GM21390 (cell line): ENCODE results near the gene CDKN2B.

ENCODE experiments used
- ATAC-seq: cut with Tn5 transposase; IDR thresholded peaks from one replicate; pipeline ENCODE4 v1.9.1; 2021; ENCODE audit not compliant: unreplicated experiment

Gene CDKN2B

DNA sequence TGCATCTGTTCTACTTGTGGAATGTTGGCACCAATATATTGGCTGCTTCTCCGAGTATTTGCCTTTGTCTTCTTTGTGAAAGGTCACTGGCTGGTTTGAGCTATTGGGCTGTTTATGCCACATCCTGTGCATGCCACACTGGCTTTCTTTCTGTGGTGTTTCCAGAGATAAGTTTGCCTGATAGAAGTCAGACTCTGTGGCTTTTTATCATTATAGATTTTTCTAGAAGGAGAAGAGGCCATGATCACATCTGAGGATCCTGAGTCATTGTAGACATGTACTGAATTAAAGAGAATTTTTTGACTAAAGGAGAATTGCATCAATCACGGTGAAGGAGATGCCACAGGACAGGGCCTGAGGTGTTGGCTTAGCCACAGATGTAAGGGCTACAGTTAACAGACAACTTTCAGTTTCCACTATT lies 26.5 kb upstream of the CDKN2B start:
- ATAC-seq = no peak

DNA sequence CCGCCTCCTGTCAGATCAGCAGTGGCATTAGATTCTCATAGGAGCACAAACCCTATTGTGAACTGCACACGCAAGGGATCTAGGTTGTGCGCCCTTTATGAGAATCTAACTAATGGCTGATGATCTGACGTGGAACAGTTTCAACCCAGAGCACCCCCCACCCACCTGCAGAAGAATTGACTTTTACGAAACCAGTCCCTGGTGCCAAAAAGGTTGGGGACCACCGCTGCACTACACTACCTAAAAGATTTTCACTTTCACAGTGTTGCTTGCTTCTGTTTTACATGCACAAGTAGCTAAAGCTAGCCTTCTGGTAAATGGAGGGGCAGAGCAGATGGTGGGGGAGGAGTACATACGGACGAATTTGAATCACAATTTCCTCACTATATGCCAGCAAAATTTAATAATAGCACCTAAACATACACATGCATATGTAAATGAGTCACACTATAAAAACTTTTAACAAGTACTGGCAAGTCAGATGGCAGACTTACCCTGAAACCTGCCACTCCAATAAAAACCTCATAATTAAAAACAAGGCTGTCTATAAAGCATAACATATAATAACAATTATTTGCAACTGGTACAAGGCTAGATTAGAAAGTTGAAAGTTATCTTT lies 24.0 kb upstream of the CDKN2B start:
- no peak for ATAC-seq

DNA sequence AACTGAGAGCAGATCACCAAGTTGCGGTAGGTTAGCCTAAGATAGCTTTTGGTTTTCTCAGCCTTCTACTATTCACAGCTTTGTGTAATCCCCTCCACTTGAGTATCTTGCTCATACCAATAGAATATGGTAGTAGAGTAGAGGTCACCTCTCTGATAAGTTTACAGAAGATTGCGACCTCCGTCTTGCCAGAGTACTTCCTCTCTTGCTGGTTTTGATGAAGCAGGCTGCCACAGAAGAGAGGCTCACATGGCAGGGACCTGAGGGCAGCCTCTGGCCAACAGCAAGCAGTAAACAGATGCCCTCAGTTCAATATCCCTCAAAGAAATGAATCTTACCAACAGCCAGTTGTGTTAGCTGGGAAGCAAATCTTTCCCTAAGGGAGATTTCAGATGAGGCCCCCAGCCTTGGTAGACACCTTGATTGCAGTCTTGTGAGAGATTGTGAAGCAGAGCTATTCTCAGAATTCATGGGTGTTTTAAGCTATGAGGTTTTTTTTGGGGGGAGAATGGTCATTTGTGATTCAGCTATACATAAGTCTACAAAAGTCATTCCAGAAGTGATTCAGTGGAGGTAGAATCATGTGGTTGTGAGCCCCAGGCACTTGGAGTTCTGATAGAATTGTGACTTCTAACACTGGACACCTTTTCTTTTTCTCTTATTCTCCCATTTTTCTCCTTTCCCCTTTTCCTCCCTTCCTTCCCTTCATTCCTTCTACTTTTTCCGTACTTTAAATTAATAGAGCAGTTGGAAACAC lies 22.7 kb upstream of the CDKN2B start:
- ATAC-seq = no peak

DNA sequence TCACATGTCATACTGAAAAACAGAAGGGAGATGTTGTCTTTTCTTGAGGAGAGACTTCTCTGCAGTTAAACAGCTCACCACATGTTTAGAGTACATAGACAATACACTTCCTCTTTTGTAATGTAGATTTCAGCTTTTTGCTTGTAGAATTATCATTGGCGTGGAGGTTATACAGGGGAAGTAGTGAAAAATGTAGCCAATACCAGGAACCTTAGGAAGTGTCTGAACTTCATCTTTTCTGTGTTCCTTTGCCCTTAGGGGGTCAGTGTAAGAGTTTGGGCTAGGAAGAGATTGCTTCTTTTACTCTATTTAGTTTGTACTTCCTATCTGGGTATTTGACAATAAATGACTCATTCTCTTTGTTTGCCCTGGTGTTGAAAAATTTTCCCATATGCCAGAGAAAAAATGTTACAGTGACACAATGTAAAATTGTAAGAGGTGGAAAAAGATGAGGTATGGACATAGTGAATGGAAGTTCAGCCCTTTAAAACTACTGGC lies 21.0 kb upstream of the CDKN2B start:
- peak; percentile 85 for ATAC-seq

DNA sequence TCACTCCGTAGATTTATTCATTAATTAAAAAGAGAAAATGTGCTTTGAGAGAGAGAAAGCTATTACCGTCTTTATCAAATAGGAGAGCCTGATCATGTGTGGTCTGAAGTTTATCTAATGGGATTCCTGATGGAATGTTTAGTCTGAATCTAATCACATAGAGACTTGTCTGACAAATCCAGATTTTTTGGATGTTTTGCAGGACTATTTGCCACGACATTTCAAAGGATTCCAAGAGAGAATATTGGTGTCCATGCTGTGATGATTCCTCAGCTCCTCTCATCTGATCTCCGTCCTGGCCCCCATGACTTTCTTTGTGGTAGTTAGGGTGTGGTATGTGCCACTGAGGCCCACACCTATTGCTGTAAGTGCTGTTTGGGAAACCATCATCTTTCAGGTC lies 20.1 kb upstream of the CDKN2B start:
- no peak for ATAC-seq

DNA sequence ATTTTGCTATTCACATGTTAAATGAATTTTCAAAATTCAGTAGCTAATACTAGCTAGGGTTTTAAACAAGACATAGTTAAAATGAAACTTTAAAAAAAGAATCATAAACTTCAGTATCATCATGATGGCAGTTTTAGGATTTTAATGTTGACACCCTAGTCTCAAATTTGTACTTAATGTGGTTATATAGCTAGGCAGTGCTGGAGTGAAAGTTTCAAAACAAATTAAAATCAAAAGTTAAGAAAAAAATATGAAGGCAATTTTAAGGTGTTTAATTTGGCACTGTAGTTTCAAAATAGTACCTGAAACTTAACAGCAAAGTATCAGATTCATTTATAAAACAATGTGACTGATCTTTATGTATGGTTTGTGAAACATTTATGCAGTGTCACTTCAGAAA lies 19.3 kb upstream of the CDKN2B start:
- ATAC-seq = no peak

DNA sequence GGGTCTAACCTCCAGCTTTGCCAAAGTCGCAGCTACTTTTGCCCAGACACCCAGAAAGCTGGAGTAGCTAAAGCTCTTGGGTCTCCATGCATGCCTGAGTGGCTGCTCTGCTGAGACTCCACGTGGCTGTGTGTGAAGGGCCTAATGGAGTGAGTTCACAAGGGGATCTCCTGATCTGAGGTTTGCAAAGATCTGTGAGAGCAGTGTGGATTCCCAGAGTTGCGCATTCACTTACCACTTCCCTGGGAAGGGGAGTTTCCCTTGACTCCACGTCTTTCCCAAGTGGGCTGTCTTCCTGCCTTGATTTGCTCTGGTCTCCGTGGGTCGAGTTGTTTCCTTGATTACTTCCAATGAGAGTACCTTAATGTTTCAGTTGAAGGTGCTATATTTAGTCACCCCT lies 17.6 kb upstream of the CDKN2B start:
- no peak for ATAC-seq

DNA sequence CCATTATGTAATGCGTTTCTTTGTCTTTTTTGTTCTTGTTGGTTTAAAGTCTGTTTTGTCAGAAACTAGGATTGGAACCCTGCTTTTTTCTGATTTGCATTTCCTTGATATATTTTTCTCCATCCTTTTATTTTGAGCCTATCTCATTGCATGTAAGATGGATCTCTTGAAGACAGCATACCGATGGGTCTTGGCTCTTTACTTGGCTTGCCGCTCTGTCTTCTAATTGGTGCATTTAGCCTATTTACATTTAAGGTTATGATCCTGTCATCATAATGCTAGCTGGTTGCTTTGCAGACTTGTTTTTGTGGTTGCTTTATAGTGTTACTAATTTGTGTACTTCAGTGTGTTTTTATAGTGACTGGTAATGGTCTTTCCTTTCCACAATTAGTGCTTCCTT lies 13.3 kb upstream of the CDKN2B start:
- ATAC-seq = no peak

DNA sequence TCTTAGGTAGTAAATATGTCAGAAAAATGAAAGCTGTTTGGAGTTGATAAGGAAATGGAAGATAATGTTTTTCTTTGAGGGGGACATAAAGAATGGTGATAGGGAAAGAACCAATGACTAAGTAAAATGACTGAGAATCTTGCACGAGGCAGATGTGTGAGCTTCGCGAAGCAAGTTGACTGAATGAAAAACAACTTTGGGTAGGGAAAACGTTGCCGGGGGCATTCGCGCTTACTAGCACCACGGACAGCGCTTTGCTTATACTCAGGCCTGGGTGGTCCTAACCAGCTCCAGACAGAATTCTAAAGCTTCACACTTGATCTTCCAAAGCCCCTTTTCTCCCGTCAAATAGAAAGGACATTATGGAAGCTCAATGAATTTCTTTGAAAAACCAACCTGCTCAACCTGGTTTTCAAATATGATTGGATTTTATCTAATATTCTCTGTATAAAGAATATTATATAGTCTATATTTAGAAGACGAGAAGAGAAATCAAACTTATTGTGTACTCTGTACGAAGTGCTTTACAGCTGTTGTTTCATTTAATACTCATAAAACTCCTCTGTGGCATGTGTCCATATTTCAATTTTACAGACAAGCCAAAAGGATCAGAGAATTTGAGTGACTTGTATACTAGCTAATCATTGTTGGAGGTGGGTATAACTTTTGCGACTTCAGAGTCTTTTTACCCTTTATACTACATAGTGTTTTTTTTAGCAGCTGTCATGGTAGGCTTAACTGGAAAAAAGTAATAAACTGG lies 1.9 kb upstream of the CDKN2B start:
- no peak for ATAC-seq

DNA sequence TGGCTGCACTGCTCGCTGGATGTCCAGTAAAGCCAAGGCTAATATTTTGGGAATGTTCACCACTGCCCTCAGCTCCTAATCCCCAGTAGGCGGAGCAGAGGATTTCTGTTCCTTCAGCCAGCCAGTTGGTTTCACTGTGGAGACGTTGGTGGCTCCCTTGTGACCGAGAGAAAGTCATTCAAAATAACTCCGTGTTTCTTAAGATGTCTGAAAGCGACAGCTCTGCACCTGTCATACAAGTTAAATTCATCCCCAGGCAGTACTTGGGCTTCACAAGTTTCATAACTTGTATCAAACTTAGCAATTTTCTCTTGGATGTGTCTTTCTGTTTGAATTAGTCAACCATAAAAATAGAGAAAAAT lies 382 bp upstream of the CDKN2B start:
- peak; percentile 42 for ATAC-seq

DNA sequence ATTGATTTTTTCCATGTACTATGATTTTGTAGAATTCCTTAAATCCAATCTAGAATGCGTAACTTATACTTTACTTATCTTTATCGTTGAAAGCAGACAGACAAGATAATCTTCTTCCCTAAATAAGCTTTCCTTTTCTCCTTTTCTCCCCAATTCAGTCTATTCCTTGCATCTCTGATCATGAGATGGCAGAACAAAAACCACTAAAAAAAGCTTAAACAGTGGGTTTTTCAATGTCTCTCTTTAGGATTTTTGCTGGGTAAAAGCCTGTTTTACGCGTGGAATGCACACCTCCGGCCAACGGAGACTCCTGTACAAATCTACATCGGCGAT lies 755 bp downstream of the CDKN2B start:
- ATAC-seq = no peak

DNA sequence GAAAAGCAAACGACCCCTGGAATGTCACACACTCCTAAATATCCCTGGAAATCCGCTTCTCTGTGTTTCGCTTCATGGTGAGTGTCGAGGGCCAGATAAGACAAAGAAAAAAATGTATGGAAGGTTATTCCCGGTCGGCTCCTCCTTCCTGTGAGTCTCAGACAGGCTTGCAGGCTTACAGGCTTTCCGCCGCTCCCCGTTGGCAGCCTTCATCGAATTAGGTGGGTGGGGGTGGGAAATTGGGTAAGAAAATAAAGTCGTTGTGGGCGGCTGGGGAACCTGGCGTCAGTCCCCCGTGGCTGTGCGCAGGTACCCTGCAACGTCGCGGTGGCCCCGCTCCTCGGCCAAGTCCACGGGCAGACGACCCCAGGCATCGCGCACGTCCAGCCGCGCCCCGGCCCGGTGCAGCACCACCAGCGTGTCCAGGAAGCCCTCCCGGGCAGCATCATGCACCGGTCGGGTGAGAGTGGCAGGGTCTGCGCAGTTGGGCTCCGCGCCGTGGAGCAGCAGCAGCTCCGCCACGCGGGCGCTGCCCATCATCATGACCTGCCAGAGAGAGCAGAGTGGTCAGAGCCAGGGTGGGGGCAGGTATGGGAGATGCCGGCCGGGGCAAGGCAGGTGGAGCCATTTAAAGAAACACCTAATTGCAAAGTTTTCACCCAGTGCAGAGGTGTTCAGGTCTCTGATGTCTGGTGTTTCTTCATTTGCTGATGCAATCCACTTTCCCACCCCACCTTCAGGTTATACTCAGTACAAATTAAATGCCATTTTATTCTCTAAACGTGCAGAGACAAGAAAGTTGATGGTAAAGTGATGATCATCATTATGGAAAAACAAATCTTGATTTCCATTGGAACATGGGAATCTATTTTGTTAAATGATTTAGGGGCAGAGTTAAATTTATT lies 3.2 kb downstream of the CDKN2B start:
- no peak for ATAC-seq

DNA sequence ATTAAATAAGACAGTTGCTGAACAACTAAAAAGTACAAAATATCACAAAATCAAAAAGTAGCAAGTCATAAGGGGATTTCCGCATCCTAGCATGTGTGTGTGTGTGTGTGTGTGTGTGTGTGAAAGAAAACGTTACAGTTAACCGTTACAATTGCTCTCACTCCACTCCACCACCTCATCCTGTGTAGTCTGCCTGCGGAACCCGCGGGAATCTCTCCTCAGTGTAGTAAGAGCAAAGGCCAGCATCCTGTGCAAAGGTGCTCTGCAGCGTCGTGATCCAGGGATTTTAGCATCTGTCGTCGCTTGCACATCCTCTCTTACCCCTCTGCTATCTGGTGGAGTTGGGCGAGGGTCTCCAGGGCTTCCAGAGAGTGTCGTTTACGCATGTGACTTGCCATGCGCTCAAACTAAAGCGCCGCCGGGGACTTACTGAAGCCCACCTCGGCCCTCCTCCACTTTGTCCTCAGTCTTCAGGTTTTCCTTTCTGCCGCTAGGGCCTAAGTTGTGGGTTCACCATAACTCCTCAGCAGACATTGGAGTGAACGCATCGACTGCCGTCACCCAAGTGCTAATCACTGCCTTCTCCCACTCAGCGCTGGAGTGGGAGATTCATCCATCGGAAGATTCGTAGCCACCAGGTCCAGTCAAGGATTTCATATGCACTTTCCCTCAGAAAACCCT lies 3.9 kb downstream of the CDKN2B start:
- ATAC-seq = no peak

DNA sequence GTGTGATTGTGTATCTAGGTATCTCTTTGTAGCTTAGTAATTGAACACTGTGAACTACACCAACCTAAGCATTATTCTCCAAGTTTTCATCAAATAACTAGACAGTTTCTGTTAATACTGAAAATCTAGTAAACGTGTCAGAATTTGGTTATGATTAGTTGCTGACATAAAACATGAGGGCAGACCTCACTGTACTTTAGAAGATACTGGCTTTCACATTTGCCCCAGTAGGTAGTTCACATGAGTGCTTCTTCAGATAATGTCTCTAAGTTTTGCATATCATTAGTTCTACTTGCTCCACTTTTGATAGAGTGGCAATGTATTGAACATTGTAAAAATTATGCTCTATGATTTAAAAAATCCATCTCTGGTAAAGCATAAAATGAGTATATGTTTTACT lies 7.1 kb downstream of the CDKN2B start:
- no peak for ATAC-seq

DNA sequence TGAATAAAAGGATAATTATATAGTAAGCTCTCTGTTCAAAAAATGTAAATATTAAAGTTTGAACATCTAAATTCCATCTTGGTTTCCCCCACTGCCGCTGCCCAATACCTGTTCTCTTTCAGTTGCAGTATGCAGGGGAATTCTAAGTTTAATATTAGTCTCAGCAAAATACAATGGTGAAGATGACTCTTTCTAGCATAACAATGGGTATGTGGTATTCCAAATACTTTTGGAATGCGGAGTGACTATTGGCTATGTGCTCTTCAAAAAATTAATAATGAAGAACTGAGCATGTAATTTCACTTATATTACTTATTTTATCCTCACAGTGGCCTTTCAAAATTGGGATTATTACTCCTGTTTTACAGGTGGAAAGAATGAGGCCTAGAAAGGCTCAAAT lies 11.1 kb downstream of the CDKN2B start:
- no peak for ATAC-seq

DNA sequence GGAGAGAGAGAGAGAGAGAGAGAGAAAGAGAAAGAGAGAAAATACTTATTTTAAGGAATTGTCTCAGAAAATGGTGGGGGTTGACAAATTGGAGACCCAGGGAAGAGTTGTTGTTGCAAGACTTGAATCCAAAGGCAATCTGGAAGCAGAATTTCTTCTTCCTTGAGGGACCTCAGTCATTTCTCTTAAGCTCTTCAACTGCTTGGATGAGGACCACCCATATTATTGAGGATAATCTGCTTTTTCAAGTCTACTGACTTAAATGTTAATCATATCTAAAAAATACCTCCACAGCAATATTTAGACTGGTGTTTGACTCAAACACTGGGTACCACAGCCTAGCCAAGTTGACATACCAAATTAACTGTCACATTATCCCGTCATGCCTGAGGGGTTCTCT lies 11.6 kb downstream of the CDKN2B start:
- no peak for ATAC-seq

DNA sequence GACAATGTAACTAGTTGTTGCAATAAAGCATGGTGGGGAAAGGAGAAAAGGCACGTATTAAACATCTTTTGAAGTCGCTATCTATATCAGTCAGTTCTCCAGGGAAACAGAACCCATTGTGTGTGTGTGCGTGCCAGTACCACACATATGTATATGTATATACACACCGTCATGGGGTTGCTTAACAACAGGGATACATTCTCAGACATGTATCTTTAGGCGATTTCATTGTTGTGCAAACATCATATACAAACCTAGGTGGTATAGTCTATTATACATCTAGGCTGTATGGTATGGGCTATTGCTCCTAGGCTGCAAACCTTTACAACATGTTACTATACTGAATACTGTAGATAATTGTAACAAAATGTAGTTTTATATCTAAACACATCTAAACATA lies 12.2 kb downstream of the CDKN2B start:
- no peak for ATAC-seq

DNA sequence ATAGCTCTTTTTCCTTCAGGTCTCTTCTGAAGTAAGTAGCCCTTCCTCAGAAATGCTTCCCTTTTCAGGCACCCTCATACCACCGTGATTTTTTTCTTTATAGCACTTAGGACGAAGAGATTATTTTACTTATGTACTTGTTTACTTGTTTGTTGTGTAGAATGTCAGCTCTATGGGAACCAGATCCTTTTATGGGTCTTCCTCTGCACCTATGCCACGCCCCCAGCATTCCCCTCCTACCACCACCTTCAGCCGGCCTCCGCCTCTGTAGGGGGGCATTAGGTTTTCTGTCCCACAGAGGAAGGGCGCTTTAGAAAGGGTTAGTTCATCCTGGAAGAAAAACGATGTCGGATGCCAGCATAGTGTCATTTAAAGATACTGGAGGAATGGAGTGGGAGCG lies 12.7 kb downstream of the CDKN2B start:
- no peak for ATAC-seq

DNA sequence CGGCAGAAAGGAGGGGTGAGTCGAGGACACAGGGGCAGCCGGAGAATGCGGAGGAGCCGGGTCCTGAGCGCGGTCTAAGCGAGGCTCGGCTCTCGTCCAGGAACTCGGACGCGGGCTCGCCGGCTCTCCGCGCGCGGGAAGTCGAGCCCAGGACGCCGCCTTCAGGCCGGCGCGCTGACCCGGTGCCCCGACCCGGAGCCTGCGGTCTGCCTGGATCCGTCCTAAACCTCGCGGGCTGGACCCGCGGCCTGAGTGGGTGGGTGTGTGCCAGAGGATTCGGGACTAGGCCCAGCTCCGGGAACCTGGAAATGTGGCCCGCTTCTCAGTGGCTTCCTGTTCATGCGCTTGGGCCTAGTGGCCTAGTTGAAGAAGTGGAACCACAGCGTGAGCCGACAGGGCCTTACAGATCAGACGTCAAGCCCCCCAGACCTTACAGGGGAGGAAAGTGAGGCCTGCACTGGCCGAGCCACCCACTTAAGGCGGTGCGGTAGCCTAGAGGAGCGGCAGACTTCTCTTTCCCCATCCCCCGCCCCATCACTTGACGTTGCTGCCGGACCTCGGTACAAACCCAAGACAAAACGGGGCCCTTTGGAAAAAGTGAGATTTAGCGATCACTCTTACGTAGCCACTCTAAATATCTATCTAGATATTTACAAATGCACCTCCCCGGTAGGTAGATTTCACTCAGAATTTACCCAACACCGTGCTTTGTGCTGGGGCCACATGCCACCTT lies 13.3 kb downstream of the CDKN2B start:
- peak; percentile 27 for ATAC-seq
